HL-60/S4 (cell line): ENCODE data around the gene NAGLU.
"Not testable (repeated sequence)": the region's sequence is repeated elsewhere in the genome, so short reads cannot be mapped to it uniquely, and the experiment has no call there.

Experiments
- in situ Hi-C: fragments of 300-500 bp; cut with MboI; formaldehyde crosslinking; loops from 2 replicates; pipeline ENCODE4 v1.14.3; 2022; ENCODE audit warnings: low sequenced_read_pairs

The NAGLU gene

DNA sequence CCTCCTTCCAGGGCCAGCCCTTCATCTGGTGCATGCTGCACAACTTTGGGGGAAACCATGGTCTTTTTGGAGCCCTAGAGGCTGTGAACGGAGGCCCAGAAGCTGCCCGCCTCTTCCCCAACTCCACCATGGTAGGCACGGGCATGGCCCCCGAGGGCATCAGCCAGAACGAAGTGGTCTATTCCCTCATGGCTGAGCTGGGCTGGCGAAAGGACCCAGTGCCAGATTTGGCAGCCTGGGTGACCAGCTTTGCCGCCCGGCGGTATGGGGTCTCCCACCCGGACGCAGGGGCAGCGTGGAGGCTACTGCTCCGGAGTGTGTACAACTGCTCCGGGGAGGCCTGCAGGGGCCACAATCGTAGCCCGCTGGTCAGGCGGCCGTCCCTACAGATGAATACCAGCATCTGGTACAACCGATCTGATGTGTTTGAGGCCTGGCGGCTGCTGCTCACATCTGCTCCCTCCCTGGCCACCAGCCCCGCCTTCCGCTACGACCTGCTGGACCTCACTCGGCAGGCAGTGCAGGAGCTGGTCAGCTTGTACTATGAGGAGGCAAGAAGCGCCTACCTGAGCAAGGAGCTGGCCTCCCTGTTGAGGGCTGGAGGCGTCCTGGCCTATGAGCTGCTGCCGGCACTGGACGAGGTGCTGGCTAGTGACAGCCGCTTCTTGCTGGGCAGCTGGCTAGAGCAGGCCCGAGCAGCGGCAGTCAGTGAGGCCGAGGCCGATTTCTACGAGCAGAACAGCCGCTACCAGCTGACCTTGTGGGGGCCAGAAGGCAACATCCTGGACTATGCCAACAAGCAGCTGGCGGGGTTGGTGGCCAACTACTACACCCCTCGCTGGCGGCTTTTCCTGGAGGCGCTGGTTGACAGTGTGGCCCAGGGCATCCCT is 7.4 kb downstream of the NAGLU start:
- in situ Hi-C loops, result no loop called here

DNA sequence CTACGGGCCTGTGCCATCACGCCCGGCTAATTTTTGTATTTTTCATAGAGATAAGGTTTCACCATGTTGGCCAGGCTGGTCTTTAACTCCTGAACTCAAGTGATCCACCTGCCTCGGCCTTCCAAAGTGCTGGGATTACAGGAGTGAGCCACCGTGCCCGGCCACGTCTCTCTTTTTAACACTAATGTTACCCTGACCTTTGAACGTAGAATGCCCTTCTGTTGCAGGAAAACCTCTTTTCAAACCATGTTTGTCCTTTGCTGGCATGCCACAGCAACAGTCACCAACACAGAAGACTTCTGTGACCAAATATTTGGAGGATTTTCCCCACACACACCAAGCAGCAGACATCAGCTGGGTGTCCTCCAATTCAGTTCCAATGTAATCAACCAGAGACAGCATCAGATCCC is 8.8 kb downstream of the NAGLU start:
- in situ Hi-C loops, result no loop called here

DNA sequence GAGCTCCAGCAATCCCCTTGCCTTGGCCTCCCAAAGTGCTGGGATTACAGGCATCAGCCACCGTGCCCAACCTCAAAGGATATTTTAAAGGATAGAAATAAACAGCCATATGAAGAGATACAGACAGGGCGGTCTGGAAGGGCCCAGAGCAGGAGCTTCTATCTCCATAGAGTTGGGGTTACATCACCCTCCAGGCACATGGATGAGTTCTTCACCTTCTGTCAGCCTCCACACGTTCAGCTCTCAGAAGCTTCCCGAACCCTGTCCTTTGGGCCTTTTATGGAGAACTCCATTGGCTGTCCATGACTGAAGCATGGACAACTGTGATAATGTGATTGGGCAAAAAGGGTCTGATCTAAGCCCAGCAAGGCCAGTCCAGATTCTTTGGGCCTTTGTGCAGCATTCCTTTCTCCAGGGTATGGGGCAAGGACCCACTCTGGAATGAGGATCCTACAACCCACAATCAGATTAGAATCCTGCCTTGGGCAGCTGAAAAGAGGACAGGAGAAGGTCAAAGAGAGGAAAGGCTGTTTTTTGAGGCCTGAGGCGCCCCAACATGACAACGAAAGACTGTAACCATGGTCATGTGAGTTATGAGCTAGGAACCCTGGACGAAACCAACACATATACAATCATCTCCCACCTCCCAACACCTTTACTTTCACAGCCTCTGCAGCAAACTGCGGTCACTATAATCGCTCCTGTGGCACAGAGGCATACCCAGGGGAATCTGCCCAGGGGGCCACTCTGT is 9.9 kb downstream of the NAGLU start:
- in situ Hi-C loops, result not testable (repeated sequence)

DNA sequence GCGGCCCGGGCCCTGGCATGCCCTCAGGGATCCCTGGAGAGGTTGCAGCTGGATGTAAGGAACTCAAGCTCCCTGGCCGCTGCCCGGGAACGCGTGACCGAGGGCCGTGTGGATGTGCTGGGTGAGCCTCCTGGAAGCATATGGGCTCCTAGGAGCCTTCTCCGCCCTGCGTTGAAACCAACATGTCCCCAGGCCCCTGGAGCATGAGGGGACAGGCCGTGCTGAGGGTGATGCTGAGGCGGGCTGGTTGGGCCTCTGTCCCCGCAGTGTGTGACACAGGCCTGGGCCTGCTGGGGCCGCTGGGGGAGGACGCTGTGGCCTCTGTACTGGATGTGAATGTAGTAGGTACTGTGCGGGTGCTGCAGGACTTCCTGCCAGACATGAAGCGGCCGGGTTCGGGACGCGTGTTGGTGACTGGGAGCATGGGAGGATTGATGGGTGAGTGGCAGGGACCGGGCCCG is 11.0 kb downstream of the NAGLU start:
- in situ Hi-C loops, result no loop called here

DNA sequence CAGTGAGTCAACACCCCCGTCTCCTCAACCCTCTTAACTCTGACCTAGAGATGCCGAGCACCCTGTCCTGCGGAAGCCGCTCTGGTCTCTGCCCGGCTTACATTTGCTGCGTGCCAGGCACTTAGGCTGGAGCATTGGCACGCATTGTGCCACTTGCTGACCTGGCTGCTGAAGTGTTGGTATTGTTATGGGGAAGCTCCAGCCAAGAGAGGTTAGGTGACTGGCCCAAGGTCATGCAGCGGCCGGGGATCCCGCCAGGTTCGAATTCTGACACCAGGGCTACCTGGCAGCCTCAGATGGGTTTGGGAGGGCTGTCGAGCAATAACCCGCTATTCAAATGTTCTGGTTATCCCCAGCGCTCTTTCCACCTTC is 11.6 kb downstream of the NAGLU start:
- in situ Hi-C loops, result no loop called here

DNA sequence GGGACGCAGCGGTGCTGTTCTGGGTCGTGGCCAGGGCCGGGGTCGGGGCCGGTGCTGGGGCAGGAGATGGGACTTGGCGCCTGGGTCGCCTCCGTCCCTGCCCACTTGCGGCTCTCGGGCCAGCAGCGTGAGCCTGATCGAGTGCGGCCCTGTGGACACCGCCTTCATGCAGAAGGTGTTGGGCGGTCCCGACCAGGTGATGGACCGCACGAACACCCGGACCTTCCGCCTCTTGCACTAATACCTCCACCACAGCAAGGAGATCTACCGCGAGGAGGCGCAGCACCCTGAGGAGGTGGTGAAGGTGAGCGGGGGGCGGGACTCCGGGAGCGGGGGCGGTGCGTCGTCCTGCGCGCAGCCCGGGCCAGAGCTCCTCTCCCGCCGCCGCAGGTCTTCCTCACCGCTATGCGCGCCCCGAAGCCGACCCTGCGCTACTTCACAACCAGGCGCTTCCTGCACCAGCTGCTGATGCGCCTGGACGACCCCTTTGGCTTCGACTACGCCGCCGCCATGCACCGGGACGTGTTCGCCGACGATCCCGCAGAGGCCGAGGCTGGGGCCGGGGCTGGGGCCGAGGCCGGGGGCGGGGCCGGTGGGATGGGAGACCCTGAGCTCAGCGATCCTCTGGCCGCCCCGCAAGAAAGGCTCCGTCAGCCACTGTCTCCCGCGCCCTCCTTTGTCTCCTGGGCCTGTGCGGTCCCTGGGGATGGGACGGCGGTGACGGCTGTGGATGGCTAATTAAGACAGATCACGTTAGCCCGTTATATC is 12.2 kb downstream of the NAGLU start:
- in situ Hi-C loops, result no loop called here

DNA sequence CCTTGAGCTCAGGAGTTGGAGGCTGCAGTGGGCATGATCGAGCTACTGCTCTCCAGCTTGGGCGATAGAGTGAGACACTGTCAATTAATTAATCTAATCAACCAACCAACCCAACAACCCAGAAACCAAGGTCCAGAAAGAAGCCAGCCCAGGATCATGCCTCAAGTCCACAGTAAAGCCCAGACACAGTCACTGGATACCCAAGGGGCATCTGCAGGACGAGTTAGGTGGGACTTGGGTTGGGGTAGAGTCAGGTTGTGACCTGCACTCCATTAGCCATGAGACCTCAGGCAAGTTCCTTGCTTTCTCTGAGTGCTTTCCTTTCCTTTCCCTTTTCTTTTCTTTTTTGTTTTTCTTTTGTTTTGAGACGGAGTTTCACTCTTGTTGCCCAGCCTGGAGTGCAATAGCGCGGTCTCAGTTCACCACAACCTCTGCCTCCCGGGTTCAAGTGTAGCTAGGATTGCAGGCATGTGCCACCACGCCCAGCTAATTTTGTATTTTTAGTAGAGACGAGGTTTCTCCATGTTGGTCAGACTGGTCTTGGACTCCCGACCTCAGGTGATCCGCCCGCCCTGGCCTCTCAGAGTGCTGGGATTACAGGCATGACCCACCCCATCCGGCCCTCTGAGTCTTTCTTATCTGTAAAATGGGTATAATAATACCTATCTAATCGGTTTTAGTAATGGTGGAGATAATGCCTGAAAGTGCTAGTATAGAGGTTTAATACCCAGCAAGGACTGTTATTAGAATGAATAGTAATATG is 13.1 kb downstream of the NAGLU start:
- in situ Hi-C loops, result no loop called here

DNA sequence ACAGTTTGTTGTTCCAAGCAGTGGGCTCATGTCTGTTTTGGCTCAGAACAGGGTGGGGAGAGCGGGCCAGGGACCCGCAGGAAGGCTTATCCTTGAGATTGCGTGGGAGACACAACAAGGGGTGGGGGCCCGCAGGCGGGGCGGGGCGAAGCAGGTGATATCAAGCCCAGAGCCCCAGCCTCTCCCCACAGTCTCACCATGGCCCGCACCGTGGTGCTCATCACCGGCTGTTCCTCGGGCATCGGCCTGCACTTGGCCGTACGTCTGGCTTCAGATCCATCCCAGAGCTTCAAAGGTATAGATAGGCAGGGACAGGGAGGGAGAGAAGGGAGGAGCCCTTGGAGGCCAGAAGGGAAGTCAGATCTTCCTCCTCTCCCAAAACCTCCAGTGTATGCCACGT is 16.7 kb downstream of the NAGLU start, which contains the start of gene HSD17B1:
Gene HSD17B1, plus strand, starts transcription at position 188 of the 400 bp plus-strand sequence. Its CDS starts 11 bp downstream, at position 199.
- in situ Hi-C loops, result not testable (repeated sequence)

DNA sequence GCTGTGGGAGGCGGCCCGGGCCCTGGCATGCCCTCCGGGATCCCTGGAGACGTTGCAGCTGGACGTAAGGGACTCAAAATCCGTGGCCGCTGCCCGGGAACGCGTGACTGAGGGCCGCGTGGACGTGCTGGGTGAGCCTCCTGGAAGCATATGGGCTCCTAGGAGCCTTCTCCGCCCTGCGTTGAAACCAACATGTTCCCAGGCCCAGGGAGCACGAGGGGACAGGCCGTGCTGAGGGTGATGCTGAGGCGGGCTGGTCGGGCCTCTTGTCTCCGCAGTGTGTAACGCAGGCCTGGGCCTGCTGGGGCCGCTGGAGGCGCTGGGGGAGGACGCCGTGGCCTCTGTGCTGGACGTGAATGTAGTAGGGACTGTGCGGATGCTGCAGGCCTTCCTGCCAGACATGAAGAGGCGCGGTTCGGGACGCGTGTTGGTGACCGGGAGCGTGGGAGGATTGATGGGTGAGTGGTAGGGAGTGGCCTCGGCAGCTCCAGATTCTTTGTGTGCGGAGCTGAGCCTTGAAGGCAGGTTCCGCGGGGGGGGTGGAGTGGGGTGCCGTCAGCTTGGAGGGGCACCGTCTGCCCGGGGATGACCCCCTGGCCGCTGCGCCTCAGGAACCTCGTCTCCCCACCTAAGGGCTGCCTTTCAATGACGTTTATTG is 17.2 kb downstream of the NAGLU start:
- in situ Hi-C loops, result no loop called here

DNA sequence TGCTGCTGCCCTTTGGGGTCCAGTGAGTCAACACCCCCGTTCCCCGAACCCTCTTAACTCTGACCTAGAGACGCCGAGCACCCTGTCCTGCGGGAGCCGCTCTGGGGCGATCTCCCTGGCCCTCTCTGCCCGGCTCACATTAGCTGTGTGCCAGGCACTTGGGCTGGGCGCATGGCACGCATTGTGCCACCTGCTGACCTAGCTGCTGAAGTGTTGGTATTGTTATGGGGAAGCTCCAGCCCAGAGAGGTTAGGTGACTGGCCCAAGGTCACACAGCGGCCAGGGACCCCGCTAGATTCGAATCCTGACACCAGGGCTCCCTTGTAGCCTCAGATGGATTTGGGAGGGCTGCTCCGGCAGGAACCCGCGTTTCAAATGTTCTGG is 17.8 kb downstream of the NAGLU start:
- in situ Hi-C loops, result no loop called here

DNA sequence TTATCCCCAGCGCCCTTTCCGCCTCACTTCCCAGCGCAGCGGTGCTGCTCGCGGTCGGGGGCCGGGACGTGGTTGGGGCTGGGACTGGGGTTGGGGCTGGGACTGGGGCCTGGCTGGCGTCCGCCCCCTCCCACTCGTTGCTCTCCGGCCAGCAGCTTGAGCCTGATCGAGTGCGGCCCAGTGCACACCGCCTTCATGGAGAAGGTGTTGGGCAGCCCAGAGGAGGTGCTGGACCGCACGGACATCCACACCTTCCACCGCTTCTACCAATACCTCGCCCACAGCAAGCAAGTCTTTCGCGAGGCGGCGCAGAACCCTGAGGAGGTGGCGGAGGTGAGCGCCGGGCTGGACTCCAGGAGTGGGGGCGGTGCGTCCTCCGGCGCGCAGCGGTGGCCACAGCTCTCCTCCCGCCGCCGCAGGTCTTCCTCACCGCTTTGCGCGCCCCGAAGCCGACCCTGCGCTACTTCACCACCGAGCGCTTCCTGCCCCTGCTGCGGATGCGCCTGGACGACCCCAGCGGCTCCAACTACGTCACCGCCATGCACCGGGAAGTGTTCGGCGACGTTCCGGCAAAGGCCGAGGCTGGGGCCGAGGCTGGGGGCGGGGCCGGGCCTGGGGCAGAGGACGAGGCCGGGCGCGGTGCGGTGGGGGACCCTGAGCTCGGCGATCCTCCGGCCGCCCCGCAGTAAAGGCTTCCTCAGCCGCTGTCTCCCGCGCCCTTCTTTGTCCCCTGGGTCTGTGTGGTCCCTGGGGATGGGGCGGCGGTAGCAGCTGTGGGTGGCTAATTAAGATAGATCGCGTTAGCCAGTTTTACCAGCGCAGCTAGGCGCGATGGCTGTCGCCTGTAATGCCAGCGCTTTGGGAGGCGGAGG is 18.4 kb downstream of the NAGLU start:
- in situ Hi-C loops, result no loop called here

DNA sequence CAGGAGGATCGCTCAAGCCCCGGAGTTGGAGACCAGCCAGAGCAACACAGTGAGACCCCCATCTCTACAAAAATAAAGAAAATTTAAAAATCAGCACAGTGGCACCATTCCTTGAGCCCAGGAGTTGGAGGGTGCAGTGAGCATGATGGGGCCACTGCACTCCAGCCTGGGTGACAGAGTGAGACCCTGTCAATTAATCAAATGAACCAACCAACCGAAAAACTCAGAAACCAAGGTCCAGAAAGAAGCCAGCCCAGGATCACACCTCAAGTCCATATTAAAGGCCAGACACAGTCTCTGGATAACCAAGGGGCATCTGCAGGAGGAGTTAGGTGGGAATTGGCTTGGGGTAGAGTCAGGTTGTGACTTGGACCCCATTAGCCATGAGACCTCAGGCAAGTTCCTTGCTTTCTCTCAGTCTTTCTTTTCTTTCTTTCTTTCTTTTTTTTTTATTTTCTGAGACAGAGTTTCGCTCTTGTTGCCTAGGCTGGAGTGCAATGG is 19.1 kb downstream of the NAGLU start:
- in situ Hi-C loops, result no loop called here

DNA sequence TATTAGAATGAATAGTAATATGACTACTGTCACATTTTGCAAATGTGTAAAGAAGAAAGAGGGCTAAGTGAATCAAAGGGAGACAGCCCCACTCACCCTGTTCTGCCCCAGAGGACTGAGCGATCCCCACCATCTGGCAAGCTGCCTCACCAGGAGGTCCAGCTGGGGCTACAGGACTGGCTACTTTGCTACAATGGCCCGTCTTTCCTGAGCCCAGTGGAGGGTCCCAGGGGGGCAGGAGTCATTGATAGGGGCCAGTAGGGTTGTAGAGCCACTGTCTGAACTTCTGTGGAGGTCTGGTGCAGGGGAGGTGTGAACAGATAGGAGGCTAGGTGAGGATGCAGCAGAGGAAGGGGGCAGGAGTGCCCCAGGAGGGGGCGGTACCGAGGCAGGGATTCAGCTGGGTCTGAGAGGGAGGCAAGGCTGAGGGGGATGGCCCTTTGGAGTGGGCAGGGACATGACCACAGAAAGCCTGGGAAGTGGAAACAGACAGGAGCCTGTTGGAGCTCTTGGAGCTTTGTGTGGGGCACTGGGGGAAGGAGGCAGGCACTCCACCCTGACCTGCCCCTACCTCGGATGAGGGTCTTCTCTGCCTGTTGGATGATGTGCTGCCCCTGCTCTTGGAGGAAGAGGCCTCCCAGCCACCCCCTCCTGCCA is 20.0 kb downstream of the NAGLU start:
- in situ Hi-C loops, result not testable (repeated sequence)

DNA sequence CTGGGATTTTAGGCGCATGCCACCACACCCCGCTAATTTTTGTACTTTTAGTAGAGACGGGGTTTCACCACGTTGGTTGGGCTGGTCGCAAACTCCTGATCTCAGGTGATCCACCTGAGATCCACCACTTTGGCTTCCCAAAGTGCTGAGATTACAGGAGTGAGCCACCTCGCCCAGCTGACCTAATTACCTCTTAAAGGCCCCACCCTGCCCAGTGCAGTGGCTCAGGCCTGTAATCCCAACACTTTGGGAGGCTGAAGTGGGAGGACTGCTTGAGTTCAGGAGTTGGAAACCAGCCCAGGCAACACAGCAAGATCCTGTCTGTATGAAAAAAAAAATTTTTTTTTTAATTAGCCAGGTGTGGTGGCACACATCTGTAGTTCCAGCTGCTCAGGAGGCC is 23.0 kb downstream of the NAGLU start:
- in situ Hi-C loops, result no loop called here

DNA sequence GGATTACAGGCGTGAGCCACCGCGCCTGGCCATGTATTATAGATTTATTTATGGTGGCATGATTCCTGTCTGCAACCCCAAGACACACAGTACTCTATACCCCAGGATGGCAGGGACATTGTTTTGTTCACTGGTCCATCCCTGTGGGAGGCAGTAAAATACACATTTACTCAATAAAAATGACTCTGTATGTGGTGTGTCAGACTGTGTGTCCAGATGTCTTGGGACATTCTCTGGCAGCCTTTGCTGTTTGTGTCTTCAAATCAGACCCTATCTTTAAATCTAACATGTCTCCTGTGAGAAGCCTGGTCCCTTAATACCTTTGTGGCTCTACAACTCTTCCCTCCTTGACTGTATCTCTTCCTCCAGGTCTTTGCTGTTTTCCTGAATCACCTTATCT is 24.2 kb downstream of the NAGLU start:
- in situ Hi-C loops, result no loop called here

DNA sequence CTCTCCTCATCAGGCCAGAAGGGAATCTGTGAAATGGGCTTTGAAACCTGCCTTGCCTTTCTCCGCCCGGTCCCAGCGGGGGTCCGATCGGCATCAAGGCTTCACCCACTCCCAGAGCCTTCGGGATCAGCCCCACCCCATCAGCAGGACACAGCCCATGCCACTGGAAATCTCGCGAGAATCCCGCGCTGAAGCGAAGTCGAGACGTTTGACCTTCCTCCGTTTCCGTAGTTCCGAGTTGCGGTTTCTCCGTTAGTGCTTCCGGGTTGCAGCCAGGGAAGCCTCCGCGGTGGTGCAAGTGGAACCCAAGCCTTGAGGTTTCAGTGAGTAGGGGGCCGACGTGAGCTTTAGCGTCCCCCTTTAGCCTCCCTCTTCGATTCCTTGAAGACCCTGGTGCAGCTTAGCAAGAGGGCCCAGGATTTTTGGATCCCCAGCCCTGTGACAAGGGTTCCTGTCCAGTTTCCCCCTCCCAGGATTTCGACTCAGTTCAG is 25.9 kb downstream of the NAGLU start, which contains the start of gene COASY:
Gene COASY, plus strand, starts transcription at position 252 of the 491 bp plus-strand sequence. CDS start 475 bp downstream, outside the sequence.
- in situ Hi-C loops, result no loop called here

DNA sequence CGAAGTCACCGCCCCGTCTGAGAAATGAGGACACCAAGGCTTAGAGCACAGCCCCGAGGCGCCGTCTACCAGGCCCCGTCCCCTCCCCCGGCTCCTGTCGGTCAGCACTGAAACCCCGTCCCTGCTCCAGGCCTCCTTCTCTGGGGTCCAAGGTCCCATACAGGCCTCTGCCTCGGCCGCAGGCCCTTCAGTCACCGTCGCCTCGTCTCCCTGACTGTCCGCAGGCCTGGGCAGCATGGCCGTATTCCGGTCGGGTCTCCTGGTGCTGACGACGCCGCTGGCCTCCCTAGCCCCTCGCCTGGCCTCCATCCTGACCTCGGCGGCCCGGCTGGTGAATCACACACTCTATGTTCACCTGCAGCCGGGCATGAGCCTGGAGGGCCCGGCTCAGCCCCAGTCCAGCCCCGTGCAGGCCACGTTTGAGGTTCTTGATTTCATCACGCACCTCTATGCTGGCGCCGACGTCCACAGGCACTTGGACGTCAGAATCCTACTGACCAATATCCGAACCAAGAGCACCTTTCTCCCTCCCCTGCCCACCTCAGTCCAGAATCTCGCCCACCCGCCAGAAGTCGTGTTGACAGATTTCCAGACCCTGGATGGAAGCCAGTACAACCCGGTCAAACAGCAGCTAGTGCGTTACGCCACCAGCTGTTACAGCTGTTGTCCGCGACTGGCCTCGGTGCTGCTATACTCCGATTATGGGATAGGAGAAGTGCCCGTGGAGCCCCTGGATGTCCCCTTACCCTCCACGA is 26.5 kb downstream of the NAGLU start:
- in situ Hi-C loops, result no loop called here
